NCI-H748 treated with DMSO at 0.1 percent for 48 hours (cell line): ENCODE data around the gene ANXA3.
"Not testable (repeated sequence)": the region's sequence is repeated elsewhere in the genome, so short reads cannot be mapped to it uniquely, and the experiment has no call there.

Source experiments
- DNase-seq: peaks from one replicate; lab custom pipeline; 2025; lab: John Stamatoyannopoulos, UW

The ANXA3 gene

GRCh38 chr4:78571804-78572203, 20.2 kb downstream of the ANXA3 start:
- no peak for DNase-seq

DNA sequence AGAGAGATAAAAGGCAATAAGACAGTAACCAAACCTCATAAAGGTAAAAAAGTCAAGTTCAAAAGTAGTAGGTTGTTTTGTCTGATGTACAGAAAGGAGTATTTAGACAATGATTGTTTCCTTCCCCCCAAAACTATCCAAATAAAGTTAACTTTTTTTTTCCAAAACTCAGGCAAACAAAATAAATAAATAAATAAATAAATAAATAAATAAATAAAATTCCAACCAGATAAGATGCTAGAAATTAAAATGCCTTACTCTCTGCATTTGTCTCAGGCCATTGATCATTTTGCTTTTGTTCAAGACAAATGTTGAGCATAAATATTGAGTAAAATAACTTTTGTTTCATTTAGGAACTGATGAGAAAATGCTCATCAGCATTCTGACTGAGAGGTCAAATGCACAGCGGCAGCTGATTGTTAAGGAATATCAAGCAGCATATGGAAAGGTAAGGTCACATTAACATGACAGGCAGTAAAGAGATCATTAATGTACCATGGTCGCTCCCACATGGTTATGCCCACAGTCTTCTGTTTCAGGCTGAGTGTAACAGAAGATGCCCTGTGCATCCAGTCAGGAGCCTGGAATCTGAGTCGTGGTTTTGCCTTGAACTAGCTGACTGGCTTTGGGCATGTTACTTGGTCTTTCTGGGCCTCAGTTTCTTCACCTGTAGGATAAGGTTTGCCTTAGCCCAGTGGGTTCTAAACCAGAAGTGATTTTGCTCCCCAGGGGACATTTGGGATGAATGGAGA, 27.3 kb downstream of the ANXA3 start:
- DNase-seq, result no peak

- DNase-seq, result no peak
Measured at GRCh38 chr4:78581618-78582017, 30.0 kb downstream of the ANXA3 start.

DNA sequence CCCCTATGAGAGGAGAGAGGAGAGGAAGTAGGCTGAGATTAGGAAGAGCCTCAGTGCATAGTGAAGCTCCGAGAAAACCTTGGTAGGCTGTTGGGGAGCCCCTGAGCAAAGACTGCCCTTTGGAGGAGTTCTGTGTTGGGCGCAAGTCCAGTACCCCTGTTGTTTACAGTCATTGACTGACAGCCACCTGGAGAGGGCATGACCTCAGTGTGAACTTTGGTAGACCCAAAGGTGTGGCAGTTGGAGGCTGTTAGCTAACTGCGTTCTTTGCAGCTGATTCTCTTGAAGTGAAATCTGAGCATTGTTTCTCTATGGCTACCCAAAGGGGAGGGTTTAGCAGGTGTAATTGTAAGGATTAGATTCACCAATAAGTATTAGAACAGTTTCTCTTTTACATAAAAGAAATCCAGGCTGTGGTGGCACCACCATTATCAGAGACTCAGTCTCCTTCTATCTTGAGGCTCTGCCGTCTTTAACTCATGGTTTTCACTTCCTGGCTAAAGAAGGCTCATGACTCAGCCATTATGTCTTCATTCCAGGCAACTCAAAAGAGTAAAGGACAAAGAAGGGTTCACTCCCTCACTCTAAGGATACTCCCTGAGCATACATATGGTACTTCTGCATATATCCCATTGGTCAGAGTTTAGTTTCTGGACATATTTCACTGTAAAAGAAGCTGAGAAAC, 33.4 kb downstream of the ANXA3 start:
- no peak for DNase-seq

- DNase-seq, result no peak
Measured at GRCh38 chr4:78585633-78586032, 34.1 kb downstream of the ANXA3 start.

- no peak for DNase-seq
Measured at GRCh38 chr4:78588894-78589545, 37.5 kb downstream of the ANXA3 start.

- DNase-seq, result no peak
Measured at GRCh38 chr4:78591404-78591803, 39.8 kb downstream of the ANXA3 start.

DNA sequence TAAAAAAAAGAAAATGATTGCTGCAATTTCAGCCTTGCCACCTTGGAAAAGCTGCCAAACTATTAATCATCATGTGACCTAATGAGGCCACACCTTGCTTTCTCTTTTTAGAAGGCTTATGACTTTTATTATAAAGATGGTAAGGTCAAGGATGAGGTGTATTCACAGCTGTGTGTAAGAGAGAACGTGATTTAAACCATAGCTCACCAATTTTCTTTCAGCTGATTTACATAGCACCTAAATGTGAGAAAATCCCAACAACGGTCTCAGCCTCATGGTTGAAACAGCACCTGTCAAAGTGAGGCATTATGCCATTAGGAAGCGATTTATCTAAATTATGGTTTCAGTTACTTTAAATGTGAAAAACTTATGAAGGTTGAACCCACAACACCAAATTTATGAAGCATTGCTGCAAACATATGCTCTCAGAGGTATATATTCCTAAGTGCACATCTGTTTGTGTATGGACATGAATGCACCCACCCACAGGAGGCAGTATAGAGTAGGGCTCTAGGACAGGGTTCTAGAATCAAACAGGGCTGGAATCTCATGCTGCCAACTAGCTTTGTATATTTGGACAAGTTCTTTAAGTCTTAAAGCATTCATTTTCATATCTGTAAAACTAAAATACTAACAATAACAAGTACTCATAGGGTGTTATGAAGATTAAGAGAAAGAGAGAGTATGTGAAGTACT, 40.7 kb downstream of the ANXA3 start:
- peak; percentile 2 for DNase-seq

- DNase-seq, result no peak
Measured at GRCh38 chr4:78596111-78596742, 44.7 kb downstream of the ANXA3 start.

DNA sequence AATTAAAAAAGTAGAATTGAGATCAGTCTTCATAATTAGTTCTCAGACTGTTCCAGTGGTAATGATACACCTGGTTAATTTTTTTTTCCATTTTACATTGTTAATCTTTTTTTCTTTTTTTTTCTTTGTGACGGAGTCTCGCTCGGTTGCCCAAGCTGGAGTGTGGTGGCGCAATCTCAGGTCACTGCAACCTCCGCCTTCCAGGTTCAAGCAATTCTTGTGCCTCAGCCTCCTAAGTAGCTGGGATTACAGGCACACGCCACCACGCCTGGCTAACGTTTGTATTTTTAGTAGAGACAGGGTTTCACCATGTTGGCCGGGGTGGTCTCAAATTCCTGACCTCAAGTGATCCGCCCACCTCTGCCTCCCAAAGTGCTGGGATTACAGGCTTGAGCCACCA, 46.9 kb downstream of the ANXA3 start:
- DNase-seq, result not testable (repeated sequence)

- DNase-seq, result no peak
Measured at GRCh38 chr4:78599147-78599546, 47.6 kb downstream of the ANXA3 start.

DNA sequence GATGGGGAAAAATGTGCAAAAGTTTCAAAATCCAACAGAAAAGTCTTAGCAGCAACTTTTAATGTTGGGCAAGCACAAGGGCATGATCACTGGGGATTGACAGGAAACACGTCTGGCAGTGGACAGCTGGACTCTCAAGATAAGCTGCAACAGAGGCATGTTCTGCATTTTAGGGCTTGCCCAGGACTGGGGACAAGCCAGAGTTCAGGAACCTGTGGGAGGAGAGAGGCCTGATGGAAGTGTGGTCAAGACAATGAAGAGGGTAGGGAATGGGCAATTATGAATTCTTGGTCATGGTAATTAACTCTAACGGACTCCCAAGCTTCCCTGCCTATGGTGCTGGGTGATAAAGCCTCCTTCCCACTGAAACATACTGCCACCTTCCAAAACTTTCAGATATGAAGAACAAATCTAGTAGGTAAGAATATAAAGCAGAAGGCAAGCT, 48.4 kb downstream of the ANXA3 start:
- DNase-seq, result no peak

DNA sequence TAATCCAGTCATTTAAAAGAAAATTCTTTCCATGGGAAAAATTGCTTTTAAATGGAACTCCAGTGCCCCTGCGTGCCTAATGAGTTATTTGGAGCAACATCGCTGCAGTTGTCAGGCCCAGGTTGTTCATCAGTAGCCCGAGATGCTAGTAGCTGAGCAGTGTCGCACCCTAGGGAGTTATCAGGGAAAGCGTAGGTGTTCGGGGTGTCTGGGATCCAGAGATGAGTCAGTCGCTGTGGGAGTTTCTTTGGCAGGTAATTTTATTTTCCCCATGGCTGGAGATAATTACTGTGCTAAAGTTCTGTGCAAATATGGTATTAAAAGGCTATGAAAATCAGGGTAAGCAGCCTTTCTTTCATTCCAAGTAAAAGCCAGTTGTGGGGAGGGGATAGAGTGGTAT, 49.4 kb downstream of the ANXA3 start:
- DNase-seq, result peak; percentile 35

GRCh38 chr4:78602334-78602733, 50.8 kb downstream of the ANXA3 start:
- no peak for DNase-seq

DNA sequence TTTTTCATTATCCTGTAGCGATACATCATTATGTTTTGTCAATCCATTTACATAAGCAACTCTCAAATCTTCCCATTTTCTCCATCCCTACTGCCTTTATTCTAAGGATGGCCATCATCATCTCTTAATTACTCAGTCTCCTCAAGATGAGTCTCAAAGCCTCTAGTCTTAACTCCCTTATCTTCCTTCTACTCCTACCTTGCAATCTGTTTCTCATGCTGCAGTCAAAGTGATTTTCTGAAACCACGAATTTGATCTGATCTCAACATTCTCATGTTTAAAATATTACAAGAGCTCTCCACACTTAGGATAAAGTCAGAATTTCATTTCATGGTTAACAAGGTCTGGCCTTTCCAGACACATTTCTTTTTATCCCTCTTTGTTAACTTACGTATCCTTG, 51.8 kb downstream of the ANXA3 start:
- DNase-seq, result no peak

GRCh38 chr4:78604988-78605387, 53.4 kb downstream of the ANXA3 start:
- no peak for DNase-seq

DNA sequence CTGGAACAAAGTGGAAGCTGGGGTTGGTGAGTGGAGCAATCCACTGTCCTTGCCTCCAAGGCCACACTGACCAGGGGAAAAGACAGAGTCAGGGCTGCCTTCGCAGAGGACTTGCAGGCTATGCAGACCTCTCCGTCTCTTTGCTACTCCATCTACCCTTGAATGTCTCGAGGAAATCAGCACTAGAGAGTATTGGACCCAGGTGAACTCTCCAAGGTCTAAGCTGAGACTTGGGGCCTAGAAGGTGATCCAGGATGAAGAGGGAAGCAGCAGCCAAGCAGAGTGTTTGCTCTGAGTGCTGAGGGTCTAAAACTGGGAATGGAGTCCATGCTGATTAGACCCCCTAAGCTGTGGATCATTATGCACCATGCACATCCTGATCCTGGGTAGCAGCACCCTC, 54.5 kb downstream of the ANXA3 start:
- DNase-seq, result no peak

DNA sequence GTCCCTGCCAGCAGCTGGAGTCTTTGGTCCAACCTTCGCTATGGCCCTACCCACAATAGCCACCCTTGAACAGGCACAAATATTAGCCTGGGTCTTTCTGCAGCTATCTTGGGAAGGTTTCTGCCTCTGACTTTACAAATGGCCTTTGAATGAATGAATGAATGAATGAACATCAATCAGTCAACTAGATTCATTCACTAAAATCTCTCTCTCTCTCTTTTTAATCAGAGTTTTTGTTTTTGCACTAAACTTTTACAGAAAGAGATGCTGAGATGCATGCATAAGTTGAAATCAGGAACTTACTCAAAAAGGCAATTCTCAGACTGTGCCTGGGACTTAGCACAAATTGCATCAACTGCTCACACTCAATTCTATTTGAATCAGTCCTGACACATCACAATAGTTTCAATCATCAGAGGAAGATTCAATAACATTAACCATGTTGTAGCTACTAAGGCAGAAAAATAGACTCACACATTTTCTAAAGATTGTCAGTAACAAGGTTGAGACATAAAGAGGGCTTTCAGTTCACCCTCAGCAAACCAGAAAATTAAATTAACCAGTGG, 55.0 kb downstream of the ANXA3 start:
- no peak for DNase-seq

DNA sequence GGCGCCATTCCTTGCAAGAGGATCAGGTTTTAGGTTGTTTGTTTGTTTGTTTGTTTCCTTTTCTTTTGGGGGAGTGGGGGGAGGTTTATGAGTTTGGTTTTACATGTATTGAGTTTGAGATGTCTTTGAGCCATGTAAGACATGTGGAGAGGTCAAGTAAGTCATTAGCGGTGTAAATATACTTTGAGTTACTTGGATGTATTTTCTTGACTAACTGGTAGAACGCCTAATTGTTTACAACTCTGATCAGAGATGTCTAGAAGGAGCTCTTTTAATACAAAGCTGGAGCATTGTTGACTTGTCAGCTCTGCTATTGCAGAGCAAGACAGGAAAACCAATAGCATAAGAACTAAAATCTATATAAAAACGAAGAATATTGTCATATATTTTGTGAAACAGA, 57.1 kb downstream of the ANXA3 start:
- DNase-seq, result no peak

DNA sequence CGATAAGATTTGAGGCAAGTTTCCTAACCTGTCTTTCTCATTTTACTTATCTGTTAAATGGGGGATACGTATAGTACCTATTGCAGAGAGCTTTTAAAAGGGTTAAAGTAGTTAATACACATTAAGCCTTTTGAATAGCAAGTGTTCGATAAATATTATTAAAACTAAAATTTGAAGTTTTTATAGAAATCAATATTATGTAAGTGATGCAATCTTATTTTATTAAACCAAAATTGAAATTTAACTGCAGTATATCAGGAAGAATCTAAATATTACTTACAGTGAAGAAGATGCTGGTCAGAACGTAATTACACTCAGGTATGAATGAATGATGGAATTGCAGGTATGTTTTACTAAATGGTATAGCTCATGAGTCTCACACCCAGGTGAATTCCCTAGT, 58.0 kb downstream of the ANXA3 start:
- no peak for DNase-seq

DNA sequence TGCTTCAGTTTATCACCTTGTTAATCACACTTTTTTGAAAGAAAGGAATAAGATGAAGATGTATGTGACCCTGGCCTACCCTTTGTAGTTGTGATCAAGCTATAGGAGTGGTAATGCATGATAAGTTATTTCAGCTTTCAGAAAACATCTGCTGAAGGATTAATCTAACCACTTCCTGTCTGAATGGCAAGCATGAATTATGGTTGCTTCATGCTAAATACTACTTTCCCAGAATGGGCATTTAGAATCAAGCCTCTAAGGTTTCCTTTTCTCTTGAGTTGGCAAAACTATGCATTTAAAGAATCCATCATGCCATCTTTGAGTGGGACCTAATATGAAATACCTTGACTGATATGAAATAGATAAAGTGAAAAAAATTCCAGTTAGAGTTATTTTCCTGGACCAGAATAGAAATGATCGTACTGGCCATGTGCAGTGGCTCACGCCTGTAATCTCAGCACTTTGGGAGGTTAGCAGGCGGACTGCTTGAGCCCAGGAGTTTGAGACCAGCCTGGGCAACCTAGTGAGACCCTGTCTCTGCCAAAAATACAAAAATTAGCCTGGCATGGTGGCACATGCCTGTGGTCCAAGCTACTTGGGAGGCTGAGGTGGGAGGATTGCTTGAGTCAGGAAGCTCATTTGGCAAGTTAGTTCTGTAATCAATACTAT, 59.1 kb downstream of the ANXA3 start:
- DNase-seq, result no peak
